ENCODE measurements around the gene CPED1. TPM values are rescaled to one million over a fixed set of nuclear protein-coding genes. Genes with fewer than 3 reads are reported as not detected.
"Not testable (repeated sequence)": the region's sequence is repeated elsewhere in the genome, so short reads cannot be mapped to it uniquely, and the experiment has no call there.

The CPED1 gene
- polyA plus RNA-seq, 2 donors, result 0.29 to 1.3 TPM

- H3K4me3 ChIP-seq (ENCODE audit: low read depth in 1 of 2, low read length in 2 of 2), result no peak overlapping the region
- no peaks in the 10 kb centered on the region for H3K27me3 ChIP-seq (ENCODE audit: control insufficient read depth in 1 of 2, insufficient read depth in 2 of 2, low read length in 2 of 2)
- no peak overlapping the region for H3K27ac ChIP-seq (ENCODE audit: low read depth in 2 of 2, low read length in 1 of 2)
- no peaks in the 10 kb centered on the region for H3K36me3 ChIP-seq (ENCODE audit: control insufficient read depth in 2 of 2, insufficient read depth in 2 of 2, low read length in 1 of 2)
- 38 to 46% methylated on average over 3 of the region's 3 CpGs for WGBS, 2 donors
- H3K4me1 ChIP-seq (ENCODE audit: control insufficient read depth in 2 of 2, insufficient read depth in 2 of 2, low read length in 1 of 2), result no peaks in the 10 kb centered on the region
- H3K9me3 ChIP-seq (ENCODE audit: control insufficient read depth in 2 of 2, insufficient read depth in 1 of 2, low read depth in 1 of 2, low read length in 1 of 2), result no peaks in the 10 kb centered on the region
Measured at GRCh38 chr7:121306565-121306964, 318.1 kb downstream of the CPED1 start.

GRCh38 chr7:121307021-121307574 lies 318.6 kb downstream of the CPED1 start:
- no peaks in the 10 kb centered on the region for H3K4me1 ChIP-seq (ENCODE audit: control insufficient read depth in 2 of 2, insufficient read depth in 2 of 2, low read length in 1 of 2)
- no peaks in the 10 kb centered on the region for H3K27me3 ChIP-seq (ENCODE audit: control insufficient read depth in 1 of 2, insufficient read depth in 2 of 2, low read length in 2 of 2)
- H3K27ac ChIP-seq (ENCODE audit: low read depth in 2 of 2, low read length in 1 of 2), result no peak overlapping the region
- H3K9me3 ChIP-seq (ENCODE audit: control insufficient read depth in 2 of 2, insufficient read depth in 1 of 2, low read depth in 1 of 2, low read length in 1 of 2), result no peaks in the 10 kb centered on the region
- WGBS, 2 donors, result 39 to 54% methylated on average over 4 of the region's 4 CpGs
- H3K4me3 ChIP-seq (ENCODE audit: low read depth in 1 of 2, low read length in 2 of 2), result no peak overlapping the region
- H3K36me3 ChIP-seq (ENCODE audit: control insufficient read depth in 2 of 2, insufficient read depth in 2 of 2, low read length in 1 of 2), result no peaks in the 10 kb centered on the region

DNA sequence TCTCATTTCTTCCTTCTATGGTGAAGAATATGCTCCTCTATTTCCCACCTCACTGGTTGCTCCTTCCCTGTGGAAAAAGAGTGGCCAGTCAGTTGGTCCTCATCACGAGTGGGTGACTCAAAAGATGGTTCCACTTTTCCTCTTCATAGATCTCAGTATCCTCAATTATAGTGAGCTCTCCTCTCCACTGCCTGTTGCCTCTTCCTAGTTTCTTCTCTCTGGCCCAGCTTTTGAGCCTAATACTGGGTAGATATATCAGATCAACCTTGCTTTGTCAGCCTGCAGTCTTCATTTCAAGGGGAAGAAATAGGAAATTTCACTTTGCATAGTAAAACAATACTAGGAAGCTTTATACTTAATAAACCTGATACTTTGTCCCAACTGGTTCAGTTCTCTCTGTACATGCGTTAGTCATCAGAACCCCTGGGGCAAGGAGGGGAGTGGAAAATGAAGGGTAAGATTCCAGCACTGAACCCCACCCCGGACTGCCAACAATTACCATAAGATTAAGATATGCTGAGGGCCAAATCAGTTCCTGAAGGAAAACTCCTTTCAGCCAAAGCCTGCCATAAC lies 324.8 kb downstream of the CPED1 start:
- Histone ChIP-seq H3K27ac (ENCODE audit: low read depth in 2 of 2, low read length in 1 of 2) (peak overlapping the region in 1 of 2 donors; percentile 13), H3K27me3 (ENCODE audit: control insufficient read depth in 1 of 2, insufficient read depth in 2 of 2, low read length in 2 of 2) (no peaks in the 10 kb centered on the region), H3K36me3 (ENCODE audit: control insufficient read depth in 2 of 2, insufficient read depth in 2 of 2, low read length in 1 of 2) (no peaks in the 10 kb centered on the region), H3K4me3 (ENCODE audit: low read depth in 1 of 2, low read length in 2 of 2) (no peak overlapping the region), H3K4me1 (ENCODE audit: control insufficient read depth in 2 of 2, insufficient read depth in 2 of 2, low read length in 1 of 2) (no peaks in the 10 kb centered on the region), H3K9me3 (ENCODE audit: control insufficient read depth in 2 of 2, insufficient read depth in 1 of 2, low read depth in 1 of 2, low read length in 1 of 2) (no peaks in the 10 kb centered on the region)
- WGBS, 2 donors, result 24 to 44% methylated on average over 3 of the region's 3 CpGs

DNA sequence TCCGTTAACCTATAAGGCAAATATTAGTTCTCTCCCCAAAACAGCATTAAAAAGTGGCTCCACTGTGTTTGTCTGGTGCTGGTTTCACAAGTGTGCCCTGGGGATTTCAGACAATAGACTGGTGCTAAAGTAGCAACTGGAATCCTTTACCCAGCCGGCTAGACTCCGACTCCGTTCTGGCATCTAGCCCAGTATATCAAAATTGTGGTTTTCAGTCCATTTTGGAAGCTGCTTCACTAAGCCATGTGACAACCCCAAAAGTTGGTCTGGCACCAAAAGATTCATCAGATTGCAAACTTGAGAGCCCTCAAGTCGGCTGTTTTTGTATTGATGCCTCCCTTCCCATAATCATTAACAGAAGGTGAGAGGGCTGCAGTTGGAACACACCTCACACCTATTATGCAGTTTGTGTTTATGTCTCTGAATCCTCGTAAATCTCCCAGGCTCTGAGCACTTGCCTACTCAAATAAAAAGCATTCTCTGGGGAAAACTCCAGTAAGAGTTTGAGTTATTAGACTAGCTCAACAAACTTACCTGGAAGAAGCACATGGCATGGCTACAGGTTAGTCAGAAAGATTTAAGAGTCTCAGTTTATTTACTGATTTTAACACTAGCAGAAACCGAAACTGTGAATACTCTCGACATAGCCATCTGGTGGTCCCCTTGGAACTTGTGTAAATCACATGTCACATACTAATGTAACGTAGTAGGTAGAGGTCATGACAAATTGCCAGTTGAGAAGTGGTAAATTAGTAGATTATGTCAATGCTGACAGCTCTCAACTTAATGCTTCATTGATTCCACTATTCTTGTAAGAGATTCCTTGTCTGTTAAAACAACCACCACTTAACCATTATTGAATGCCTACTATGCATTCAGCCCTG lies 325.5 kb downstream of the CPED1 start:
- H3K9me3 ChIP-seq (ENCODE audit: control insufficient read depth in 2 of 2, insufficient read depth in 1 of 2, low read depth in 1 of 2, low read length in 1 of 2), result no peaks in the 10 kb centered on the region
- H3K4me1 ChIP-seq (ENCODE audit: control insufficient read depth in 2 of 2, insufficient read depth in 2 of 2, low read length in 1 of 2), result no peaks in the 10 kb centered on the region
- 30 to 33% methylated on average over 9 of the region's 9 CpGs for WGBS, 2 donors
- H3K27me3 ChIP-seq (ENCODE audit: control insufficient read depth in 1 of 2, insufficient read depth in 2 of 2, low read length in 2 of 2), result no peaks in the 10 kb centered on the region
- no peaks in the 10 kb centered on the region for H3K36me3 ChIP-seq (ENCODE audit: control insufficient read depth in 2 of 2, insufficient read depth in 2 of 2, low read length in 1 of 2)
- H3K27ac ChIP-seq (ENCODE audit: low read depth in 2 of 2, low read length in 1 of 2), result no peak overlapping the region
- H3K4me3 ChIP-seq (ENCODE audit: low read depth in 1 of 2, low read length in 2 of 2), result no peak overlapping the region

GRCh38 chr7:121315170-121315569 lies 326.7 kb downstream of the CPED1 start:
- H3K36me3 ChIP-seq (ENCODE audit: control insufficient read depth in 2 of 2, insufficient read depth in 2 of 2, low read length in 1 of 2); H3K4me1 ChIP-seq (ENCODE audit: control insufficient read depth in 2 of 2, insufficient read depth in 2 of 2, low read length in 1 of 2): not testable (repeated sequence)
- WGBS, 2 donors, result 91 to 94% methylated on average over 2 of the region's 3 CpGs

GRCh38 chr7:121322460-121322859 lies 333.9 kb downstream of the CPED1 start:
- WGBS, 2 donors, result 60 to 72% methylated on average over 3 of the region's 3 CpGs
- no peak overlapping the region for H3K4me3 ChIP-seq (ENCODE audit: low read depth in 1 of 2, low read length in 2 of 2)
- H3K36me3 ChIP-seq (ENCODE audit: control insufficient read depth in 2 of 2, insufficient read depth in 2 of 2, low read length in 1 of 2), result no peaks in the 10 kb centered on the region
- H3K9me3 ChIP-seq (ENCODE audit: control insufficient read depth in 2 of 2, insufficient read depth in 1 of 2, low read depth in 1 of 2, low read length in 1 of 2), result no peaks in the 10 kb centered on the region
- H3K27me3 ChIP-seq (ENCODE audit: control insufficient read depth in 1 of 2, insufficient read depth in 2 of 2, low read length in 2 of 2), result no peaks in the 10 kb centered on the region
- no peak overlapping the region for H3K27ac ChIP-seq (ENCODE audit: low read depth in 2 of 2, low read length in 1 of 2)
- H3K4me1 ChIP-seq (ENCODE audit: control insufficient read depth in 2 of 2, insufficient read depth in 2 of 2, low read length in 1 of 2), result no peaks in the 10 kb centered on the region

More at GRCh38 chr7:121315170-121315569, 326.7 kb downstream of the CPED1 start:
- H3K9me3 ChIP-seq (ENCODE audit: control insufficient read depth in 2 of 2, insufficient read depth in 1 of 2, low read depth in 1 of 2, low read length in 1 of 2); H3K27ac ChIP-seq (ENCODE audit: low read depth in 2 of 2, low read length in 1 of 2); H3K27me3 ChIP-seq (ENCODE audit: control insufficient read depth in 1 of 2, insufficient read depth in 2 of 2, low read length in 2 of 2); H3K4me3 ChIP-seq (ENCODE audit: low read depth in 1 of 2, low read length in 2 of 2): not testable (repeated sequence)

DNA sequence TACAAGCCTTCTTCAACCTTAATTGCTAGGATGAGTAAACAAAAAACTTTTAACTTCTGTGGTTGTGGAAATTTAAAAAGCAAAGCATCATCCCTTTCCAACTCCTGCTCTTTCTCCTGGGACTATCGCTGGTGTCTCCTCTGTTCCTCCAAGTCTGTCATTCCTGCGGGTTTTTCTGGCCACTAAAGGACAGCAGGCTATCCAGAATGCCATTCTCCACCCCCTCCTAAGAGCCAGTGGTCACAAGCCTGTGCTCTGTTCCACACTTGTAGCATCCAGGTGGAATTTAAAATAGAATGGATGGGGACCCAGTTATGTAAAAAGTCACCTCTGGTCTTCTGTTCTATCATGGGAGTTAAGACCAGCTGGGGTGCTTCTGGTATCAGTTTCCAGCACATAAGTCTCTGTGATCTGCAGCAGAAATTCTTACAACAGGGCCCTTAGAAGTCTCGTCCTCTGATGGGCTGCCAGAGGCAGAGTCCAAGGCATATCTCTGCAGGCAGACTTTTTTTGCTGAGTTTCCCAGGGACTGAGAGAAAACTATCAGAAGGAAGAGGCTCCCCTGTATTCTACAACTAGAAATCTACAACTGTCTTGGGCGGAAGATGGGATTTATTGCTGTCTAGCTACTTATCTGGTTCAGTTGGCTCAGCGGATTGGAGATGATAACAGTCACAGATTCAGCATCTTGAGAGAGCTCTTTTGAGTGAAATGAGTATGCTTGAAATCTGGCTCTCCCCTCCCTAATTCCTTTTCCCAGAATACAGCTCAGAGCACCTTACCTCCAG lies 335.2 kb downstream of the CPED1 start:
- H3K27me3 ChIP-seq (ENCODE audit: control insufficient read depth in 1 of 2, insufficient read depth in 2 of 2, low read length in 2 of 2), result peaks cover 0 to 4% of the 10 kb centered on the region in 2 donors
- H3K4me3 ChIP-seq (ENCODE audit: low read depth in 1 of 2, low read length in 2 of 2), result no peak overlapping the region
- H3K4me1 ChIP-seq (ENCODE audit: control insufficient read depth in 2 of 2, insufficient read depth in 2 of 2, low read length in 1 of 2), result peaks cover 0 to under 1% of the 10 kb centered on the region in 2 donors
- no peaks in the 10 kb centered on the region for H3K9me3 ChIP-seq (ENCODE audit: control insufficient read depth in 2 of 2, insufficient read depth in 1 of 2, low read depth in 1 of 2, low read length in 1 of 2)
- H3K36me3 ChIP-seq (ENCODE audit: control insufficient read depth in 2 of 2, insufficient read depth in 2 of 2, low read length in 1 of 2), result no peaks in the 10 kb centered on the region
- no peak overlapping the region for H3K27ac ChIP-seq (ENCODE audit: low read depth in 2 of 2, low read length in 1 of 2)
- WGBS, 2 donors, result 67 to 74% methylated on average over 5 of the region's 5 CpGs

GRCh38 chr7:121327671-121328070 lies 339.2 kb downstream of the CPED1 start:
- H3K27ac ChIP-seq (ENCODE audit: low read depth in 2 of 2, low read length in 1 of 2), result no peak overlapping the region
- H3K27me3 ChIP-seq (ENCODE audit: control insufficient read depth in 1 of 2, insufficient read depth in 2 of 2, low read length in 2 of 2), result peaks cover 0 to 6% of the 10 kb centered on the region in 2 donors
- H3K36me3 ChIP-seq (ENCODE audit: control insufficient read depth in 2 of 2, insufficient read depth in 2 of 2, low read length in 1 of 2), result no peaks in the 10 kb centered on the region
- H3K4me3 ChIP-seq (ENCODE audit: low read depth in 1 of 2, low read length in 2 of 2), result no peak overlapping the region
- H3K9me3 ChIP-seq (ENCODE audit: control insufficient read depth in 2 of 2, insufficient read depth in 1 of 2, low read depth in 1 of 2, low read length in 1 of 2), result no peaks in the 10 kb centered on the region
- WGBS, 2 donors, result 73 to 86% methylated on average over 5 of the region's 5 CpGs
- H3K4me1 ChIP-seq (ENCODE audit: control insufficient read depth in 2 of 2, insufficient read depth in 2 of 2, low read length in 1 of 2), result peaks cover 9 to 12% of the 10 kb centered on the region in 2 donors

DNA sequence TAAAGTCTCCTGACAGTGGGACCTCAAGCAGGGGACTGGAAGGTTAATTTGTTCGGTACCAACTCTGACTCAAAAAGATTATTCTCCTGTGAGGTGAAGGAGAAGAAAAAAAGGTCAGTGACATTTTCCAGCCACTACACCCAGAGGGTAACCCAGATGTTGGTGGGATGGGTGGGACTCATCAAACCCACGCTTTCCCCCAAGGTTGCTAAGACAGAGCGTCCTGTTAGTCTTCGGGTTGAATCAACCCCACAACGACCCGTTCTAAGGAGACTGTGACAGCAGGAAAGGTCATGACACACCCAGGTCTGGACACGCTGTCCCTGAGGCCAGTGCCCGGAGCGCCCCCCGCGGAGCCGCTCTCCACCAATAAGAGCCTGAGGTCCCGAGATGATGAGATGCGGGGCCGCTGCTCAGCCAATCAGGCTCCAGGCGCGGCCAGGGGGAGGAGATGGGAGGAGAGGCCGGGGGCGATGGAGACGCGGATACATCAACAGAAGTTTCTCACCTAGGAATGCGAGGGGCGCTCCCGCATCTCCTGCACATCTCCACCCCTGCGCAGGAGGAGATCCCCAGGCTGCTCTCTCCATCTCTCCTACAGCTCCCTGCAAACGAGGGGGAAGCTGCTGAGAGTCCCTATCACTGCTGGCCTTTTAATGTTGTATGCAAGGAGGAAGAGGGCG lies 340.1 kb downstream of the CPED1 start, which contains the start of gene WNT16:
WNT16 (plus strand) TSS at position 493 of the 683 bp plus-strand sequence. CDS start 293 bp downstream, outside the sequence.
- H3K36me3 ChIP-seq (ENCODE audit: control insufficient read depth in 2 of 2, insufficient read depth in 2 of 2, low read length in 1 of 2), result no peaks in the 10 kb centered on the region
- no peak within 1 kb of the TSS for H3K27ac ChIP-seq (ENCODE audit: low read depth in 2 of 2, low read length in 1 of 2)
- 19 to 23% methylated on average over 27 of the region's 27 CpGs for WGBS, 2 donors

More for the DNA sequence above, 340.1 kb downstream of the CPED1 start, which contains the start of gene WNT16:
- no peaks in the 10 kb centered on the region for H3K9me3 ChIP-seq (ENCODE audit: control insufficient read depth in 2 of 2, insufficient read depth in 1 of 2, low read depth in 1 of 2, low read length in 1 of 2)
- H3K4me3 ChIP-seq (ENCODE audit: low read depth in 1 of 2, low read length in 2 of 2), result peak within 1 kb of the TSS; percentile 33 to 46
- peaks cover 9 to 12% of the 10 kb centered on the region in 2 donors for H3K4me1 ChIP-seq (ENCODE audit: control insufficient read depth in 2 of 2, insufficient read depth in 2 of 2, low read length in 1 of 2)
- H3K27me3 ChIP-seq (ENCODE audit: control insufficient read depth in 1 of 2, insufficient read depth in 2 of 2, low read length in 2 of 2), result peaks cover 0 to 6% of the 10 kb centered on the region in 2 donors

Measured in esophagus (tissue), 2 donors.